ENCODE results near the gene ETF1. TPM values are rescaled to one million over a fixed set of nuclear protein-coding genes. Genes with fewer than 3 reads are reported as not detected.
A peak's percentile ranks its signal among the peaks of the same experiment; 100 is the strongest.

ETF1 gene
- total and polyA plus RNA-seq, 9 of the 15 experiments (the other 6 are each of a cell fraction or from before 2014, with no cell fraction given), result 53.7 to 209 (median 164) TPM

DNA sequence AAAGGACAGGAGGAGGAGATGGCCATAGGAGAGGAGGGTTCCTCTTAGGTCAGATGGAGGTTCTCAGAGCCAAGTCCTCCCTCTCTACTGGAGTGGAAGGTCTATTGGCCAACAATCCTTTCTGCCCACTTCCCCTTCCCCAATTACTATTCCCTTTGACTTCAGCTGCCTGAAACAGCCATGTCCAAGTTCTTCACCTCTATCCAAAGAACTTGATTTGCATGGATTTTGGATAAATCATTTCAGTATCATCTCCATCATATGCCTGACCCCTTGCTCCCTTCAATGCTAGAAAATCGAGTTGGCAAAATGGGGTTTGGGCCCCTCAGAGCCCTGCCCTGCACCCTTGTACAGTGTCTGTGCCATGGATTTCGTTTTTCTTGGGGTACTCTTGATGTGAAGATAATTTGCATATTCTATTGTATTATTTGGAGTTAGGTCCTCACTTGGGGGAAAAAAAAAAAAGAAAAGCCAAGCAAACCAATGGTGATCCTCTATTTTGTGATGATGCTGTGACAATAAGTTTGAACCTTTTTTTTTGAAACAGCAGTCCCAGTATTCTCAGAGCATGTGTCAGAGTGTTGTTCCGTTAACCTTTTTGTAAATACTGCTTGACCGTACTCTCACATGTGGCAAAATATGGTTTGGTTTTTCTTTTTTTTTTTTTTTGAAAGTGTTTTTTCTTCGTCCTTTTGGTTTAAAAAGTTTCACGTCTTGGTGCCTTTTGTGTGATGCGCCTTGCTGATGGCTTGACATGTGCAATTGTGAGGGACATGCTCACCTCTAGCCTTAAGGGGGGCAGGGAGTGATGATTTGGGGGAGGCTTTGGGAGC lies 74.7 kb downstream of the ETF1 start (continued):
- TF ChIP-seq REST (IDR thresholded peaks at IDR 0.05; ENCODE audit: borderline replicate concordance) (no peak), REST (CRISPR knock-in tag; IDR thresholded peaks at IDR 0.05; ENCODE audit: low read depth) (no peak), EGR1 (conservative IDR thresholded peaks at IDR 0.05) (no peak), ELK3 (CRISPR knock-in tag; IDR thresholded peaks at IDR 0.05) (no peak), SP2 (IDR thresholded peaks at IDR 0.05; ENCODE audit: extremely low read depth, low read depth, low read length, poor library complexity, severe bottlenecking) (no peak), ZBED1 (IDR thresholded peaks at IDR 0.05) (peak; percentile 81; the same call in 1 of the 2 replicates), MAX (CRISPR knock-in tag; IDR thresholded peaks at IDR 0.05) (no peak), ZNF644 (tag; IDR thresholded peaks at IDR 0.05; ENCODE audit: low read depth) (no peak), HNRNPLL (IDR thresholded peaks at IDR 0.05; ENCODE audit: low read depth, low read length, poor library complexity, severe bottlenecking) (no peak), GATA2 (CRISPR knock-in tag; IDR thresholded peaks at IDR 0.05) (no peak), CBX3 (IDR thresholded peaks at IDR 0.05; ENCODE audit: borderline replicate concordance in 1 of 2, low read length in 2 of 2) (peak in 1 of 2 experiments; percentile 48; a peak in 1 of 3 replicates), MTF1 (CRISPR knock-in tag; IDR thresholded peaks at IDR 0.05; ENCODE audit: borderline replicate concordance) (no peak)
- TF ChIP-seq, protein P1, sequence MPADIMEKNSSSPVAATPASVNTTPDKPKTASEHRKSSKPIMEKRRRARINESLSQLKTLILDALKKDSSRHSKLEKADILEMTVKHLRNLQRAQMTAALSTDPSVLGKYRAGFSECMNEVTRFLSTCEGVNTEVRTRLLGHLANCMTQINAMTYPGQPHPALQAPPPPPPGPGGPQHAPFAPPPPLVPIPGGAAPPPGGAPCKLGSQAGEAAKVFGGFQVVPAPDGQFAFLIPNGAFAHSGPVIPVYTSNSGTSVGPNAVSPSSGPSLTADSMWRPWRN (IDR thresholded peaks at IDR 0.05; ENCODE audit: low read depth), result no peak
- TF ChIP-seq, protein P2, sequence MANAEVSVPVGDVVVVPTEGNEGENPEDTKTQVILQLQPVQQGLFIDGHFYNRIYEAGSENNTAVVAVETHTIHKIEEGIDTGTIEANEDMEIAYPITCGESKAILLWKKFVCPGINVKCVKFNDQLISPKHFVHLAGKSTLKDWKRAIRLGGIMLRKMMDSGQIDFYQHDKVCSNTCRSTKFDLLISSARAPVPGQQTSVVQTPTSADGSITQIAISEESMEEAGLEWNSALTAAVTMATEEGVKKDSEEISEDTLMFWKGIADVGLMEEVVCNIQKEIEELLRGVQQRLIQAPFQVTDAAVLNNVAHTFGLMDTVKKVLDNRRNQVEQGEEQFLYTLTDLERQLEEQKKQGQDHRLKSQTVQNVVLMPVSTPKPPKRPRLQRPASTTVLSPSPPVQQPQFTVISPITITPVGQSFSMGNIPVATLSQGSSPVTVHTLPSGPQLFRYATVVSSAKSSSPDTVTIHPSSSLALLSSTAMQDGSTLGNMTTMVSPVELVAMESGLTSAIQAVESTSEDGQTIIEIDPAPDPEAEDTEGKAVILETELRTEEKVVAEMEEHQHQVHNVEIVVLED (CRISPR knock-in tag; IDR thresholded peaks at IDR 0.05), result no peak
